Tibial nerve (tissue), 4 donors: ENCODE data around the gene PLA2G1B. TPM values are rescaled to one million over a fixed set of nuclear protein-coding genes. Genes with fewer than 3 reads are reported as not detected.

Experiments used
- DNase-seq, 2 donors: peaks; one replicate each; pipeline ENCODE4 v3.0.0-alpha.2; 2019; ENCODE audit warnings: low spot score in 2 of 2
- H3K27ac ChIP-seq, 4 donors: fragments of 200-600 bp; sonication (generic) in 3 of 4; one replicate each; pipeline ENCODE4 v1.5.1; 2017 to 2019; ENCODE audit warnings: mild to moderate bottlenecking in 1 of 4
- H3K27me3 ChIP-seq, 2 donors: fragments of 200-600 bp; sonication (generic) in 1 of 2; one replicate each; pipeline versions ENCODE4 v1.5.1 to v1.6.0; 2017 to 2019
- H3K36me3 ChIP-seq, 3 donors: fragments of 200-600 bp; sonication (generic); one replicate each; pipeline ENCODE4 v1.5.1; 2018 to 2019
- H3K4me1 ChIP-seq, 4 donors: fragments of 200-600 bp; sonication (generic) in 3 of 4; one replicate each; pipeline ENCODE4 v1.5.1; 2017 to 2019
- H3K4me3 ChIP-seq, 4 donors: fragments of 200-600 bp; sonication (generic) in 3 of 4; one replicate each; pipeline ENCODE4 v1.5.1; 2017 to 2019; ENCODE audit warnings: mild to moderate bottlenecking in 1 of 4, moderate library complexity in 1 of 4
- H3K9me3 ChIP-seq, 4 donors: fragments of 200-600 bp; sonication (generic) in 3 of 4; one replicate each; pipeline ENCODE4 v1.5.1; 2017 to 2019
- EP300 ChIP-seq, 2 donors: sonication (generic); formaldehyde crosslinking; IDR thresholded peaks; one replicate each; pipeline ENCODE4 v1.6.1; 2017; ENCODE audit warnings: antibody characterized with exemption in 2 of 2, mild to moderate bottlenecking in 1 of 2
- POLR2A ChIP-seq, 2 donors: fragments of 450-650 bp; IDR thresholded peaks; one replicate each; pipeline ENCODE4 v1.6.1; 2017; ENCODE audit warnings: antibody characterized with exemption in 2 of 2, mild to moderate bottlenecking in 2 of 2, moderate library complexity in 2 of 2
- WGBS, 2 donors: methylation state at CpG; one replicate each; pipeline ENCODE4 v1.1.5; 2018; 5-methylcytosine and 5-hydroxymethylcytosine counted together
- total RNA-seq, 4 donors: library from RNA; depleted of rRNA; stranded (reverse); fragments of >200 nt; gene quantifications; one replicate each; pipeline ENCODE4 v1.1.0, GENCODE V29; 2016
- TF ChIP-seq, protein P1 (sequence below), 5 experiments: fragments of 200-600 bp in 3 of 5; fragments of 450-650 bp in 2 of 5; sonication (generic) in 3 of 5; IDR thresholded peaks; one replicate each; pipeline ENCODE4 v1.5.1; 2016 to 2019; ENCODE audit warnings: antibody characterized with exemption in 5 of 5, mild to moderate bottlenecking in 3 of 5, moderate library complexity in 2 of 5

Gene PLA2G1B
- 10 to 100 TPM in 1 of 4 donors, not detected in 3; 11.4 TPM for total RNA-seq

DNA sequence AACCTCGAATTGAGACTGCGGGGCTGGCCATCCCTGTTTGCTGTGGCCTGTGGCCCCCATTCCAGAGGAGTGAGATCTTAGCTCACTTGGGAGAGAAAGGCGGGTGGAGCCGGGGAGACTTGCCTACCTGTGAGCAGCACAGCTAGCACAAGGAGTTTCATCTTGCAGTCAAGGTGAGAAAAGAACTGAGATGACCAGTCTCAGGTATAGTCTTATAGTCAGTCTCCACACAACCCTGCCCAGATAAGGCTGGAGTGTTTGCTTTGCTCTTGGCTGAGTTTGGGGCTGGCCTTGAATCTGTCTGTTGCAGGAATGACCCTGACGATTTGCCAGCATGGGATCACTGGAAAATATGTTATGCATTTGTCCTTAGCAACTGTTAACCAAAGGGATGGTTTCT, at the start of gene PLA2G1B:
Gene PLA2G1B (minus strand): TSS at position 187 of the 400 bp plus-strand sequence. CDS start 26 bp downstream, at position 161.
- DNase-seq: no peak
- peaks cover 0 to 7% (median 4%) of the 10 kb centered on the region in 4 donors for H3K4me1 ChIP-seq
- H3K4me3 ChIP-seq: no peak within 1 kb of the TSS
- H3K9me3 ChIP-seq: no peaks in the 10 kb centered on the region
- 73 to 77% methylated on average over 5 of the region's 5 CpGs for WGBS, 2 donors
- H3K27me3 ChIP-seq: no peaks in the 10 kb centered on the region
- TF ChIP-seq POLR2A (IDR thresholded peaks at IDR 0.05) (no peak), EP300 (IDR thresholded peaks at IDR 0.05) (no peak)
- TF ChIP-seq, protein P1, sequence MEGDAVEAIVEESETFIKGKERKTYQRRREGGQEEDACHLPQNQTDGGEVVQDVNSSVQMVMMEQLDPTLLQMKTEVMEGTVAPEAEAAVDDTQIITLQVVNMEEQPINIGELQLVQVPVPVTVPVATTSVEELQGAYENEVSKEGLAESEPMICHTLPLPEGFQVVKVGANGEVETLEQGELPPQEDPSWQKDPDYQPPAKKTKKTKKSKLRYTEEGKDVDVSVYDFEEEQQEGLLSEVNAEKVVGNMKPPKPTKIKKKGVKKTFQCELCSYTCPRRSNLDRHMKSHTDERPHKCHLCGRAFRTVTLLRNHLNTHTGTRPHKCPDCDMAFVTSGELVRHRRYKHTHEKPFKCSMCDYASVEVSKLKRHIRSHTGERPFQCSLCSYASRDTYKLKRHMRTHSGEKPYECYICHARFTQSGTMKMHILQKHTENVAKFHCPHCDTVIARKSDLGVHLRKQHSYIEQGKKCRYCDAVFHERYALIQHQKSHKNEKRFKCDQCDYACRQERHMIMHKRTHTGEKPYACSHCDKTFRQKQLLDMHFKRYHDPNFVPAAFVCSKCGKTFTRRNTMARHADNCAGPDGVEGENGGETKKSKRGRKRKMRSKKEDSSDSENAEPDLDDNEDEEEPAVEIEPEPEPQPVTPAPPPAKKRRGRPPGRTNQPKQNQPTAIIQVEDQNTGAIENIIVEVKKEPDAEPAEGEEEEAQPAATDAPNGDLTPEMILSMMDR (IDR thresholded peaks at IDR 0.05): no peak
- H3K27ac ChIP-seq: no peak within 1 kb of the TSS
- no peaks in the 10 kb centered on the region for H3K36me3 ChIP-seq

DNA sequence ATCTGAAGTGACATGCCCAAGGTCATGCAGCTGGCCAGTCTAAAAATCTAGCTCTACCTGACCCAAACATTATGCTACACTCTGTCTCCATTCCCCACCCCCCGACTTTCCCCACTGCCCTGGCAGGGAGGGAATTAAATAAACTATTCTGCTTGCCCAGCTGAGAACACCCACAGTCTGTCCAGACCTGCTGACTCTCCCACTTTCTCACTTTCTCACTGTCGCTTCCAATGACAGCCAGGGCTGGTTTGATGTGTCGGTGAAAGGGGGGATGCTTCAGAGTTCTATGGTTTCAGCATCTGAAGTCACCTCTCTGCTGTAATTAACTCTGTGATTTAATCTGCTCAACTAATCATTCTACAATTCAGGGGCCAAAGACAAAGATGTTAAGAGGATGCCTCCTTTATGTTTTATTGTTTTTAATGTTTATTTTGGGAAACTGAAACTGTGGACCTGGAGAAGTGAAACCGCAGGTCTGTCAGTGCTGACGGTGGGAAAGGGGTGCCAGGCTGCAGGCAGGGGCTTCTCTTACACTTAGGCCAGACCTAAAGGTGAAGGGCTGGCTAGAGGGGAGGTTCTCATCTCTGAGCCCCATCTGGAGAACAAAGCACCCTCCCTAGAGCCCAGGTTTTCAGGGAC, 49.5 kb upstream of the PLA2G1B start:
- peaks cover 0 to 62% of the 10 kb centered on the region in 2 donors for H3K27me3 ChIP-seq
- H3K36me3 ChIP-seq: no peaks in the 10 kb centered on the region
- WGBS, 2 donors: 45 to 55% methylated on average over 5 of the region's 5 CpGs
- H3K9me3 ChIP-seq: no peaks in the 10 kb centered on the region
- no peaks in the 10 kb centered on the region for H3K4me1 ChIP-seq
- TF ChIP-seq POLR2A (IDR thresholded peaks at IDR 0.05): no peak
- TF ChIP-seq EP300 (IDR thresholded peaks at IDR 0.05): no peak
- TF ChIP-seq, protein P1 (IDR thresholded peaks at IDR 0.05): no peak
- DNase-seq: no peak
- no peak overlapping the region for H3K4me3 ChIP-seq
- no peak overlapping the region for H3K27ac ChIP-seq

DNA sequence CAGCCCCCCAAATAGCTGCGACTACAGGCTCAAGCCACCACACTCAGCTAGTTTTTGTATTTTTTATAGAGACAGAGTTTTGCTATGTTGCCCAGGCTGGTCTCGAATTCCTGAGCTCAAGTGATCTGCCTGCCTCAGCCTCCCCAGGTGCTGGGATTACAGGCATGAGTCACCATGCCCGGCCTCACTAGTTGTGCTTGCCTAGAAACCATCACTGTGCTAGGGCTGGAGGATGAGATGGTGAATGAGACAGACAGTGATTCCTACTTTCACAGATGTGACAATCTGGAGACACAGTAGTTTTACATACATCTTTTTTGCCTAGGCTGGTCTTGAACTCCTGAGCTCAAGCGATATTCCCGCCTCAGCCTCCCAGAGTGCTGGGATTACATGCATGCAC, 48.8 kb upstream of the PLA2G1B start:
- Histone ChIP-seq H3K4me3 (no peak overlapping the region), H3K4me1 (no peaks in the 10 kb centered on the region), H3K27me3 (peaks cover 0 to 62% of the 10 kb centered on the region in 2 donors), H3K36me3 (no peaks in the 10 kb centered on the region), H3K27ac (no peak overlapping the region), H3K9me3 (no peaks in the 10 kb centered on the region)
- TF ChIP-seq, protein P1 (IDR thresholded peaks at IDR 0.05): no peak
- TF ChIP-seq EP300 (IDR thresholded peaks at IDR 0.05) (no peak), POLR2A (IDR thresholded peaks at IDR 0.05) (no peak)
- no peak for DNase-seq
- WGBS, 2 donors: 71 to 82% methylated on average over 5 of the region's 5 CpGs

DNA sequence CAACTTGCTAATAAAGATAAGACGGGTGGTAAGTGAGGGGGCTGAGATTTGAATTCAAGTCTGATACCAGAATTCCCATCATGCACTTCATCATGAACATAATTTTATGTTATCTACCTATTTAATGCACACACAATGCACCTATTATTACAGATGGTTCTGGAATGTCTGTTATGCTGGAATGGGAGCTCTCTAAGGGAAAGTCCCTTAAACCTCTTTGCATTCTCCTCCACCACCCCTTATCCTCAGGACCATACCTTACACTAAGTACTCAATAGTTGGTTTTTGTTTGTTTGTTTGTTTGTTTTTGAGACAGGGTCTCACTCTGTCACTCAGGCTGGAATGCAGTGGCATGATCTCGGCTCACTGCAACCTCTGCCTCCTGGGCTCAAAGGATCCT, 48.4 kb upstream of the PLA2G1B start:
- DNase-seq: no peak
- H3K36me3 ChIP-seq: no peaks in the 10 kb centered on the region
- WGBS, 2 donors: 24 to 31% methylated on average over 2 of the region's 2 CpGs
- TF ChIP-seq POLR2A (IDR thresholded peaks at IDR 0.05): no peak
- TF ChIP-seq, protein P1 (IDR thresholded peaks at IDR 0.05): no peak
- TF ChIP-seq EP300 (IDR thresholded peaks at IDR 0.05): no peak
- peaks cover 0 to 63% of the 10 kb centered on the region in 2 donors for H3K27me3 ChIP-seq
- no peak overlapping the region for H3K27ac ChIP-seq
- no peaks in the 10 kb centered on the region for H3K9me3 ChIP-seq
- no peaks in the 10 kb centered on the region for H3K4me1 ChIP-seq
- H3K4me3 ChIP-seq: no peak overlapping the region

DNA sequence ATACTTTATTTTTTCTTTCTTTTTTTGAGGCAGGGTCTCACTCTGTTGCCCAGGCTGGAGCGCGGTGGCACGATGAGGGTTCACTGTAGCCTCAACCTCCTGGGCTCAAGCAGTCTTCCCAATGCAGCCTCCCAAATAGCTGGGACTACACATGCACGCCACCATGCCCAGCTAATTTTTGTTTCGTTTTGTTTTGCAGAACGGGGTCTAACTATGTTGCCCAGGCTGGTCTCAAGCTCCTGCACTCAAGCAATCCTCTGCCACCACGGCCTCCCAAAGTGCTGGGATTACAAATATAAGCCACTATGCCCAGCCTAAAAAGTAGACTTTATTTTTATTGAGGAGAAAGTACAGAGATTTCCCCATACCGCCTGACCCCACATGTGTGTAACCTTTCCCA, 46.1 kb upstream of the PLA2G1B start:
- H3K9me3 ChIP-seq: no peaks in the 10 kb centered on the region
- no peak for DNase-seq
- H3K27ac ChIP-seq: no peak overlapping the region
- TF ChIP-seq EP300 (IDR thresholded peaks at IDR 0.05) (no peak), POLR2A (IDR thresholded peaks at IDR 0.05) (no peak)
- TF ChIP-seq, protein P1 (IDR thresholded peaks at IDR 0.05): no peak
- H3K4me1 ChIP-seq: peaks cover 0 to 8% (median 6%) of the 10 kb centered on the region in 4 donors
- no peak overlapping the region for H3K4me3 ChIP-seq
- peaks cover 0 to 78% of the 10 kb centered on the region in 2 donors for H3K27me3 ChIP-seq
- no peaks in the 10 kb centered on the region for H3K36me3 ChIP-seq
- 91 to 92% methylated on average over 8 of the region's 8 CpGs for whole genome bisulfite sequencing, 2 donors
